WTC11 (cell line): ENCODE results near the gene SLC25A6.

Experiments
- CBFB ChIP-seq: sonication (generic); formaldehyde crosslinking; IDR thresholded peaks from 2 replicates; pipeline ENCODE4 v1.8.1; 2022; ENCODE audit warnings: mild to moderate bottlenecking, low read depth, missing genetic modification reagents
- CTCF ChIP-seq: fragments of 200-600 bp; IDR thresholded peaks from 2 replicates; pipeline ENCODE4 v1.8.0; 2022; ENCODE audit warnings: antibody characterized with exemption
- TCF7 ChIP-seq: sonication (generic); formaldehyde crosslinking; IDR thresholded peaks from 2 replicates; pipeline ENCODE4 v1.8.0; 2022; ENCODE audit warnings: mild to moderate bottlenecking, low read depth, missing genetic modification reagents, moderate library complexity

DNA sequence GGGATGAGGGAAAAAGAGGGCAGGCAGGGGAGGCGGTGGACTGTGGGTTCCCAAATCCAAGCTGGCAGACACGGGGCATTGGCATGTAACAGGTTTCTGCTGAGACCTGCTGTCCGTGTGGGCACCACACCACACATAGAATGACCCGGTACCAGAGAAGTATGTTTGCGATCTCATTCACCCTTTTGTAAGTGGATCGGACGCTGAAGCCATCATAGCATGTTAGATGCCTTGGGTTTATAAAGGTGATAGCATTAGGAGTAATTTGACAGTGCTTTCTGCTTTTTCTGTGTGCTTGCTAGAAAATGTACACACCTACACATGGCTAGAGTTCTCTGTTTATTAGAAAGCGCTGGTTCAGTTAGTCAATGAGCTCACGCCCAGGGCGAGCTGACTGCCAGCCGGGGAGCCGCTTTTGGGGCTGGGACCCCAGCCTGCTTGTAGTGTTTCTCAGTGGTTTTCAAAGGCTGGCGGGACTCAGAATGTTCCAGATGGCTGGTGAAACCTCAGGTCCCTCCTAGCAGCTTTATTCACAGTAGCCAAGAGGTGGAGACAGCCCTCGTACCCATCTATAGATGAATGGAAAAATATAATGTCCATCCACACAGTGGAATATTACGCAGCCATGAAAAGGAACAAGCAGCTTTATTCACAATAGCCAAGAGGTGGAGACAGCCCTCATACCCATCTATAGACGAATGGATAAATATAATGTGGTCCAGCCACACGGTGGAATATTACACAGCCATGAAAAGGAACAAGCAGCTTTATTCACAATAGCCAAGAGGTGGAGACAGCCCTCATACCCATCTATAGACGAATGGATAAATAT, 54.7 kb downstream of the SLC25A6 start:
- TF ChIP-seq CTCF (no peak), CBFB (CRISPR knock-in tag) (no peak), TCF7 (CRISPR knock-in tag) (no peak)
